AG04450 (cell line): ENCODE data around the gene NELFB. TPM values are rescaled to one million over a fixed set of nuclear protein-coding genes. Genes with fewer than 3 reads are reported as not detected.

Experiments
- CTCF ChIA-PET: fragments of 300-600, 350-600 bp; formaldehyde crosslinking; extraction: SDS; loops from one replicate; lab custom pipeline; 2022; ENCODE audit warnings: antibody characterized with exemption, inconsistent platforms; lab: Charles Lee
- POLR2A ChIA-PET: fragments of 350-600 bp; formaldehyde crosslinking; extraction: SDS; loops from one replicate; lab custom pipeline; 2021; ENCODE audit warnings: antibody characterized with exemption, inconsistent platforms; lab: Yijun Ruan, JAX
- DNase-seq: peaks from one replicate; pipeline ENCODE4 v3.0.0-alpha.2; 2011; ENCODE audit warnings: low read depth, low spot score
- H3K27ac ChIP-seq: one replicate; pipeline ENCODE4 v1.5.1; 2012; ENCODE audit warnings: low read depth, low read length, control low read depth
- H3K27me3 ChIP-seq: one replicate; pipeline ENCODE4 v1.6.0; 2012; ENCODE audit warnings: low read length; ENCODE audit not compliant: control insufficient read depth, insufficient read depth
- H3K4me3 ChIP-seq: 2 replicates; pipeline ENCODE4 v1.5.1; 2011; ENCODE audit warnings: mild to moderate bottlenecking, low read depth, low read length, control low read depth
- H3K9me3 ChIP-seq: 2 replicates; pipeline ENCODE4 v1.5.1; 2012; ENCODE audit warnings: low read length; ENCODE audit not compliant: control insufficient read depth, insufficient read depth
- polyA plus RNA-seq: library from polyadenylated mRNA; depleted of rRNA; stranded (reverse); fragments of >200 nt; gene quantifications from 2 replicates; pipeline ENCODE4 v1.2.3, GENCODE V29; 2011
- TF ChIP-seq, protein P1 (sequence below): IDR thresholded peaks from 2 replicates; pipeline ENCODE4 v1.5.1; 2011; ENCODE audit warnings: low read depth, low read length, control low read depth, inconsistent platforms

NELFB gene
- polyA plus RNA-seq, 1 experiment: 27.1 TPM

DNA sequence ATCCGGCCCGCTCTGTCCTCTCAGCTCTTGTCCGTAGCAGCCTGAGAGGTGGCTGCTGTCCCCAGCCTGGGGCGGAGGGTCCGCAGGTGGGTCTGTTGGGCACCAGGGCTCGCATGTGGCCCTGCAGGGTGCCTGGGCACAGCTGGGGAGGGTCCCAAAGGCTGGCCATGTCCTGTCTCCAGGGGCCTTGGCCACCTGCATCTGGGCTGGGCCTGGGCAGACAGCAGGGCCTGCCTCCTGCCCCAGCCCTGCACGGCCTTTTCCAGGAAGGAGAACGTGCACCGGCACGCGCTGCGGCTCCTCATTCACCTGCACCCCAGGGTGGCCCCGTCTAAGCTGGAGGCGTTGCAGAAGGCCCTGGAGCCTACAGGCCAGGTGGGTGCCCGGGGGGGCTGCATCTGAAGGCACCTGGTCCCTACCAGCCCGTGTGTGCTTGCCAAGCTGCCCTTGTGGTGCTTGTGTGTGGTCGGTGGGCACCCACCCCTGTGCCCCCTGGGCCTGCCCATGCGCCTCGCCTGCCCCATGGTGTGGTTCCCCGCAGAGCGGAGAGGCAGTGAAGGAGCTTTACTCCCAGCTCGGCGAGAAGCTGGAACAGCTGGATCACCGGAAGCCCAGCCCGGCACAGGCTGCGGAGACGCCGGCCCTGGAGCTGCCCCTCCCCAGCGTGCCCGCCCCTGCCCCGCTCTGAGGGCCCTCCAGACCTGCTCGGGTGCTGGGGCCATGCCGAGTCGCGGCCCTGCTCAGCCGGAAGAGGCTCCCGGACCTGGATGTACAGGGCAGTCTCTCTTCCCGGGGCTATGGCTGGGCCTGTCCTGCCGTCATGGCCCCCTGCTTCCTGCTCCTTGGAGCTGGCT, 17.3 kb downstream of the NELFB start:
- TF ChIP-seq, protein P1, sequence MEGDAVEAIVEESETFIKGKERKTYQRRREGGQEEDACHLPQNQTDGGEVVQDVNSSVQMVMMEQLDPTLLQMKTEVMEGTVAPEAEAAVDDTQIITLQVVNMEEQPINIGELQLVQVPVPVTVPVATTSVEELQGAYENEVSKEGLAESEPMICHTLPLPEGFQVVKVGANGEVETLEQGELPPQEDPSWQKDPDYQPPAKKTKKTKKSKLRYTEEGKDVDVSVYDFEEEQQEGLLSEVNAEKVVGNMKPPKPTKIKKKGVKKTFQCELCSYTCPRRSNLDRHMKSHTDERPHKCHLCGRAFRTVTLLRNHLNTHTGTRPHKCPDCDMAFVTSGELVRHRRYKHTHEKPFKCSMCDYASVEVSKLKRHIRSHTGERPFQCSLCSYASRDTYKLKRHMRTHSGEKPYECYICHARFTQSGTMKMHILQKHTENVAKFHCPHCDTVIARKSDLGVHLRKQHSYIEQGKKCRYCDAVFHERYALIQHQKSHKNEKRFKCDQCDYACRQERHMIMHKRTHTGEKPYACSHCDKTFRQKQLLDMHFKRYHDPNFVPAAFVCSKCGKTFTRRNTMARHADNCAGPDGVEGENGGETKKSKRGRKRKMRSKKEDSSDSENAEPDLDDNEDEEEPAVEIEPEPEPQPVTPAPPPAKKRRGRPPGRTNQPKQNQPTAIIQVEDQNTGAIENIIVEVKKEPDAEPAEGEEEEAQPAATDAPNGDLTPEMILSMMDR: no peak
- CTCF ChIA-PET: interaction anchor here (1.0 kb wide), 1 partner anchor 36 kb away, joined by 3 read pairs; no protein-coding TSS in a partner anchor
- POLR2A ChIA-PET: interaction anchor here (1.1 to 1.4 kb wide), 2 partner anchors 32 to 259 kb away, joined by 5 read pairs; partner anchors contain the start of gene TUBB4B
- Histone ChIP-seq H3K9me3 (no peaks in the 10 kb centered on the region; the same call in 1 of the 2 replicates), H3K27ac (no peak overlapping the region), H3K4me3 (no peak overlapping the region), H3K27me3 (no peaks in the 10 kb centered on the region)
- no peak for DNase-seq

DNA sequence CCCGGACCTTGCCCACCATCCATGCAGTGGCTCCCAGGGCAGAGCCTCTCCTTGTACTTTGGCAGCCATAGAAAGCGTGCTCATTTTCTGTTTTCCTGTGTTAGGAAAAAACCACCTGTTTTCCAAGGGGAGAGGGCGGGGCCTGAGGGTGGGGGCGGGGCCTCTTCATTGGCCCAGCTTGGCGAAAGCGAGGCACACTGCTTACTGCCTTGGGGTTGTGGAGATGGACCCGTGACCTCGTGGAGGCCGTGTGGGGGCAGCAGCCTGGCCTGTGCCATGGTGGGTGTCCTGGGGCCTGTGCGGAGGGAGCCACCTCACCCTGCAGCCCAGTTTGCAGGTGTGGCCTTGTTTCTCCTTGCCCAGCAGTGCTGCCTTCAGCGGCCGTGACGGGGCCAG, 18.0 kb downstream of the NELFB start:
- POLR2A ChIA-PET: interaction anchor here (0.6 to 1.4 kb wide), 3 partner anchors 32 to 258 kb away, joined by 5 to 11 read pairs (median 5); partner anchors contain the start of gene TUBB4B
- CTCF ChIA-PET: no interaction called here
- Histone ChIP-seq H3K27me3 (no peaks in the 10 kb centered on the region), H3K27ac (no peak overlapping the region), H3K4me3 (no peak overlapping the region), H3K9me3 (no peaks in the 10 kb centered on the region; the same call in 1 of the 2 replicates)
- no peak for DNase-seq
- TF ChIP-seq, protein P1: no peak

DNA sequence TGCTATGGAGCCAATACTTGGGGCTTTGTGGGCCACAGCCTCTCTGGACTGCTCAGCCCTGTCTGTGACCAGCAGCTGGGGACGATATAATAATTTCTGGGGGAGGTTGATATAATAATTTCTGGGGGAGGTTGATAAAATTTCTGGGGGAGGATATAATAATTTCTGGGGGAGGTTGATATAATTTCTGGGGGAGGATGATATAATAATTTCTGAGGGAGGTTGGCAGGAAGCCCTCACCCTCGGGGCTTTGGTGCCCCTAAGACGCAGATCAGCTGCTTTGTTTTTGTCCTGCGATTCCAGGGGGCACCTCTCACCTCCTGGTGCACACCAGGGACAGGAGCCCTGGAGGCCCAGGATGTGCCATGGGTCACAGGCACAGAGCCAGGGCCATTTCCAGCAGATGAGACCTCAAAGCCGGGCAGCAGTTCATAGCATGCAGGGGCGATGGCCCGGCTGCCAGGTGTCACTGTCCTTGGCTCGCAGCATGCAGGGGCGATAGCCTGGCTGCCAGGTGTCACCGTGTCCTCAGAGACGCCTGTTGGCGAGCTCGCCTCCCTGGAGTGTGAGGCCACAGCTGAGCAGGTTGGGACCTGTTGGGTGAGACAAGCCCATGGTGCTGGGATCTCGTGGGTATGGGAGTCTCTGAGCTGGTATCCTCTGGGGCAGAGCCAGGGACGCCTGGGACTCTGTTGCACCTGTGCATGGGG, 18.6 kb downstream of the NELFB start:
- TF ChIP-seq, protein P1: no peak
- ChIA-PET POLR2A (interaction anchor here (0.6 to 1.4 kb wide), 3 partner anchors 33 to 164 kb away, joined by 3 to 11 read pairs (median 5); partner anchors contain the start of gene TUBB4B), CTCF (no interaction called here)
- Histone ChIP-seq H3K9me3 (peaks cover under 1% of the 10 kb centered on the region; the same call in 1 of the 2 replicates), H3K4me3 (no peak overlapping the region), H3K27ac (no peak overlapping the region), H3K27me3 (no peaks in the 10 kb centered on the region)
- no peak for DNase-seq

DNA sequence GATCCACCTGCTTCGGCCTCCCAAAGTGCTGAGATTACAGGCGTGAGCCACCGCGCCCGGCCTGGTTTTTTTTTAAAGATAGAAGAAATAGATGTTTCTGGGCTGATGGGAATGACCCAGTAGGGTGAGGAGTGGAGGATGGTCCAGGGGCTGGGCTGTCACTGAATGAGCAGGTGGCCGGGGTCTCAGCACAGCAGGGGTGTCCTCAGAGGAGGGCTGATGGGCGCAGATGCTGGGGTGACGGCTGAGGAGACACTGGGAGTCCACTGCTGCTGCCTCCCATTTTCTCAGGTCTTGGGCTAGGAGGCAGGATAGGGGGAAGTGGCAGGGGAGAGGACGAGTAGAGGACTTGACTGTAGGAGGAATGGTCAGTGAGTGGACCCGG, 20.1 kb downstream of the NELFB start:
- DNase-seq: no peak
- ChIA-PET CTCF (no interaction called here), POLR2A (interaction anchor here (1.1 kb wide), 1 partner anchor 34 kb away, joined by 3 read pairs; no protein-coding TSS in a partner anchor)
- Histone ChIP-seq H3K27ac (no peak overlapping the region), H3K27me3 (no peaks in the 10 kb centered on the region), H3K9me3 (peaks cover 5% of the 10 kb centered on the region; the same call in 1 of the 2 replicates), H3K4me3 (no peak overlapping the region)
- TF ChIP-seq, protein P1: no peak
